Naive thymus-derived CD4-positive, alpha-beta T cell (primary cell): Measurements from ENCODE around the gene OMP. TPM values are rescaled to one million over a fixed set of nuclear protein-coding genes. Genes with fewer than 3 reads are reported as not detected.

Source experiments
- ATAC-seq: fragments of 150-1000 bp; cut with Tn5 transposase; 2 replicates; pipeline ENCODE4 v1.10.0; 2021; ENCODE audit warnings: mild to moderate bottlenecking, moderate library complexity
- CTCF ChIA-PET: fragments of 350-600 bp; sonication (Branson Sonifier 250); formaldehyde crosslinking; loops from one replicate; lab custom pipeline; 2021; ENCODE audit warnings: antibody characterized with exemption; lab: Charles Lee
- POLR2A ChIA-PET: fragments of 350-600 bp; sonication (Branson Sonifier 250); formaldehyde crosslinking; loops from one replicate; lab custom pipeline; 2021; ENCODE audit warnings: antibody characterized with exemption, inconsistent platforms; lab: Charles Lee
- DNase-seq, 9 donors: peaks; one replicate each; pipeline versions ENCODE4 v3.0.0 to v3.0.0-alpha.2; 2020 to 2022; ENCODE audit warnings: mixed read lengths in 1 of 9
- H3K27ac ChIP-seq: one replicate; pipeline ENCODE4 v1.7.0; 2013; ENCODE audit warnings: mild to moderate bottlenecking, low read depth, low read length, moderate library complexity
- H3K27me3 ChIP-seq, 2 donors: one replicate each; pipeline ENCODE4 v1.7.0; 2013; ENCODE audit warnings: low read length in 2 of 2, mild to moderate bottlenecking in 2 of 2, moderate library complexity in 2 of 2; ENCODE audit not compliant: control insufficient read depth in 2 of 2, insufficient read depth in 2 of 2
- H3K36me3 ChIP-seq, 3 experiments: 1 replicate in 2 of 3; 2 replicates in 1 of 3; pipeline ENCODE4 v1.7.0; 2013; ENCODE audit warnings: low read length in 3 of 3, mild to moderate bottlenecking in 3 of 3, moderate library complexity in 1 of 3; ENCODE audit not compliant: insufficient read depth in 3 of 3, control insufficient read depth in 2 of 3
- H3K4me1 ChIP-seq, 2 donors: one replicate each; pipeline ENCODE4 v1.7.0; 2013; ENCODE audit warnings: low read length in 2 of 2, mild to moderate bottlenecking in 2 of 2, moderate library complexity in 1 of 2; ENCODE audit not compliant: control insufficient read depth in 2 of 2, insufficient read depth in 2 of 2
- H3K4me3 ChIP-seq: 2 replicates; pipeline ENCODE4 v1.7.0; 2013; ENCODE audit warnings: mild to moderate bottlenecking, low read length
- H3K9me3 ChIP-seq, 3 experiments: 1 replicate in 2 of 3; 2 replicates in 1 of 3; pipeline ENCODE4 v1.7.0; 2013; ENCODE audit warnings: low read length in 3 of 3; ENCODE audit not compliant: control insufficient read depth in 2 of 3
- H3K27ac Mint-ChIP-seq, 9 donors: one replicate each; pipeline ENCODE4 v1.8.0; 2020 to 2022; ENCODE audit warnings: mixed read lengths in 9 of 9, mild to moderate bottlenecking in 8 of 9, moderate library complexity in 5 of 9, inconsistent platforms in 2 of 9
- H3K27me3 Mint-ChIP-seq, 5 donors: one replicate each; pipeline ENCODE4 v1.8.0; 2021 to 2022; ENCODE audit warnings: mixed read lengths in 5 of 5, mild to moderate bottlenecking in 1 of 5
- H3K36me3 Mint-ChIP-seq, 5 donors: one replicate each; pipeline ENCODE4 v1.8.0; 2020 to 2022; ENCODE audit warnings: mixed read lengths in 5 of 5, mild to moderate bottlenecking in 3 of 5, inconsistent platforms in 1 of 5
- H3K4me1 Mint-ChIP-seq, 7 donors: one replicate each; pipeline ENCODE4 v1.8.0; 2020 to 2022; ENCODE audit warnings: mixed read lengths in 7 of 7, mild to moderate bottlenecking in 3 of 7, inconsistent platforms in 1 of 7
- H3K4me3 Mint-ChIP-seq, 10 donors: one replicate each; pipeline ENCODE4 v1.8.0; 2020 to 2022; ENCODE audit warnings: mild to moderate bottlenecking in 10 of 10, mixed read lengths in 10 of 10, moderate library complexity in 6 of 10, inconsistent platforms in 2 of 10
- H3K9me3 Mint-ChIP-seq, 11 donors: one replicate each; pipeline ENCODE4 v1.8.0; 2020 to 2022; ENCODE audit warnings: mixed read lengths in 11 of 11, mild to moderate bottlenecking in 4 of 11, inconsistent platforms in 1 of 11, moderate library complexity in 1 of 11
- intact Hi-C, 2 donors: fragments of 100-400 bp; cut with micrococcal nuclease; formaldehyde crosslinking; loops; one replicate each; pipeline ENCODE4 v1.15.1; 2023
- polyA plus RNA-seq, 2 donors: library from polyadenylated mRNA; unstranded; fragments of 300-500 nt; fragmentation: Illumina TruSeq; gene quantifications; one replicate each; pipeline ENCODE4 v1.2.3, GENCODE V29; 2021
- total RNA-seq, 6 experiments: library from RNA in 5 of 6; stranded (reverse) in 5 of 6; gene quantifications; 1 replicate in 5 of 6; 2 replicates in 1 of 6; pipeline ENCODE4 v1.2.3 and lab custom pipeline; 2021 to 2026

OMP gene
- total and polyA plus RNA-seq, 7 experiments from 2014 or later = 1.1 TPM; not detected in 6

GRCh38 chr11:77104727-77105126, 2.1 kb downstream of the OMP start:
- H3K4me1 ChIP-seq = no peaks in the 10 kb centered on the region
- Mint-ChIP-seq H3K36me3 (peaks cover 0 to 23% (median 3%) of the 10 kb centered on the region in 5 donors), H3K9me3 (peaks cover 0 to 4% (median 0%) of the 10 kb centered on the region in 11 donors), H3K27me3 (no peaks in the 10 kb centered on the region), H3K27ac (no peak overlapping the region), H3K4me3 (no peak overlapping the region), H3K4me1 (peaks cover 0 to 5% (median 0%) of the 10 kb centered on the region in 7 donors)
- H3K27ac ChIP-seq = no peak overlapping the region
- H3K4me3 ChIP-seq = no peak overlapping the region
- H3K36me3 ChIP-seq = no peaks in the 10 kb centered on the region
- ChIA-PET POLR2A (no interaction called here), CTCF (no interaction called here)
- no peak for DNase-seq
- ATAC-seq = no peak
- H3K9me3 ChIP-seq = no peaks in the 10 kb centered on the region
- no peaks in the 10 kb centered on the region for H3K27me3 ChIP-seq
- intact Hi-C loops = no loop called here

- no peak overlapping the region for H3K27ac Mint-ChIP-seq
- Histone ChIP-seq H3K36me3 (no peaks in the 10 kb centered on the region), H3K27ac (no peak overlapping the region), H3K4me1 (no peaks in the 10 kb centered on the region), H3K4me3 (no peak overlapping the region), H3K9me3 (no peaks in the 10 kb centered on the region), H3K27me3 (no peaks in the 10 kb centered on the region)
- ChIA-PET POLR2A (no interaction called here), CTCF (no interaction called here)
- no peaks in the 10 kb centered on the region for H3K27me3 Mint-ChIP-seq
- intact Hi-C loops = no loop called here
- no peak for DNase-seq
- H3K4me1 Mint-ChIP-seq = peaks cover 0 to 1% (median 0%) of the 10 kb centered on the region in 7 donors
- ATAC-seq = no peak
- H3K9me3 Mint-ChIP-seq = no peaks in the 10 kb centered on the region
- H3K4me3 Mint-ChIP-seq = no peak overlapping the region
- peaks cover 0 to 19% (median 0%) of the 10 kb centered on the region in 5 donors for H3K36me3 Mint-ChIP-seq
Observed at GRCh38 chr11:77106321-77106720, 3.7 kb downstream of the OMP start.

GRCh38 chr11:77106759-77107158, 4.1 kb downstream of the OMP start:
- no peak for DNase-seq
- no peaks in the 10 kb centered on the region for H3K4me1 ChIP-seq
- Mint-ChIP-seq H3K4me1 (peaks cover 0 to 1% (median 0%) of the 10 kb centered on the region in 7 donors), H3K9me3 (no peaks in the 10 kb centered on the region), H3K4me3 (no peak overlapping the region), H3K27ac (no peak overlapping the region), H3K36me3 (peaks cover 0 to 19% (median 0%) of the 10 kb centered on the region in 5 donors), H3K27me3 (no peaks in the 10 kb centered on the region)
- H3K9me3 ChIP-seq = no peaks in the 10 kb centered on the region
- H3K4me3 ChIP-seq = no peak overlapping the region
- no peaks in the 10 kb centered on the region for H3K36me3 ChIP-seq
- intact Hi-C loops = no loop called here
- ChIA-PET POLR2A (no interaction called here), CTCF (interaction anchor here (0.9 kb wide), 1 partner anchor 62 kb away, joined by 3 read pairs; no protein-coding TSS in a partner anchor)
- ATAC-seq = no peak
- H3K27me3 ChIP-seq = no peaks in the 10 kb centered on the region
- no peak overlapping the region for H3K27ac ChIP-seq

GRCh38 chr11:77107950-77108349, 5.3 kb downstream of the OMP start:
- Mint-ChIP-seq H3K27ac (no peak overlapping the region), H3K27me3 (no peaks in the 10 kb centered on the region), H3K4me3 (no peak overlapping the region), H3K9me3 (no peaks in the 10 kb centered on the region), H3K36me3 (peaks cover 0 to 10% (median 0%) of the 10 kb centered on the region in 5 donors), H3K4me1 (peaks cover 0 to 1% (median 0%) of the 10 kb centered on the region in 7 donors)
- Histone ChIP-seq H3K4me1 (no peaks in the 10 kb centered on the region), H3K27me3 (no peaks in the 10 kb centered on the region), H3K36me3 (no peaks in the 10 kb centered on the region), H3K4me3 (no peak overlapping the region), H3K27ac (no peak overlapping the region), H3K9me3 (no peaks in the 10 kb centered on the region)
- POLR2A ChIA-PET = no interaction called here
- CTCF ChIA-PET = no interaction called here
- intact Hi-C loops = no loop called here
- DNase-seq (no peak), ATAC-seq (no peak)

- H3K9me3 Mint-ChIP-seq = no peaks in the 10 kb centered on the region
- ATAC-seq (no peak), DNase-seq (no peak)
- H3K36me3 Mint-ChIP-seq = peaks cover 0 to 6% (median 0%) of the 10 kb centered on the region in 5 donors
- H3K4me3 Mint-ChIP-seq = no peak overlapping the region
- H3K27me3 Mint-ChIP-seq = no peaks in the 10 kb centered on the region
- intact Hi-C loops = no loop called here
- no peak overlapping the region for H3K27ac Mint-ChIP-seq
- Histone ChIP-seq H3K4me1 (no peaks in the 10 kb centered on the region), H3K36me3 (no peaks in the 10 kb centered on the region), H3K27ac (no peak overlapping the region), H3K4me3 (no peak overlapping the region), H3K9me3 (no peaks in the 10 kb centered on the region), H3K27me3 (no peaks in the 10 kb centered on the region)
- peaks cover 0 to 2% (median 0%) of the 10 kb centered on the region in 7 donors for H3K4me1 Mint-ChIP-seq
- CTCF ChIA-PET = no interaction called here
- POLR2A ChIA-PET = no interaction called here
Observed at GRCh38 chr11:77108436-77108835, 5.8 kb downstream of the OMP start.

- Histone ChIP-seq H3K27me3 (no peaks in the 10 kb centered on the region), H3K4me3 (no peak overlapping the region), H3K36me3 (no peaks in the 10 kb centered on the region), H3K27ac (no peak overlapping the region), H3K9me3 (no peaks in the 10 kb centered on the region), H3K4me1 (no peaks in the 10 kb centered on the region)
- Mint-ChIP-seq H3K27ac (no peak overlapping the region), H3K36me3 (no peaks in the 10 kb centered on the region), H3K4me1 (peaks cover 0 to 3% (median 0%) of the 10 kb centered on the region in 7 donors), H3K4me3 (no peak overlapping the region), H3K9me3 (no peaks in the 10 kb centered on the region), H3K27me3 (no peaks in the 10 kb centered on the region)
- intact Hi-C loops = no loop called here
- CTCF ChIA-PET = interaction anchor here (0.8 kb wide), 1 partner anchor 17 kb away, joined by 3 read pairs; no protein-coding TSS in a partner anchor
- no peak for DNase-seq
- no peak for ATAC-seq
- POLR2A ChIA-PET = no interaction called here
Observed at GRCh38 chr11:77109236-77110019, 6.8 kb downstream of the OMP start.

- ChIA-PET POLR2A (no interaction called here), CTCF (interaction anchor here (1.7 kb wide), 1 partner anchor 19 kb away, joined by 4 read pairs; no protein-coding TSS in a partner anchor)
- no peaks in the 10 kb centered on the region for H3K9me3 ChIP-seq
Observed at GRCh38 chr11:77110836-77111235, 8.2 kb downstream of the OMP start.

More at GRCh38 chr11:77110836-77111235, 8.2 kb downstream of the OMP start:
- Histone ChIP-seq H3K36me3 (no peaks in the 10 kb centered on the region), H3K27me3 (no peaks in the 10 kb centered on the region), H3K4me3 (no peak overlapping the region), H3K4me1 (no peaks in the 10 kb centered on the region), H3K27ac (no peak overlapping the region)
- ATAC-seq (no peak), DNase-seq (no peak)
- intact Hi-C loops = no loop called here
- Mint-ChIP-seq H3K4me3 (no peak overlapping the region), H3K27me3 (no peaks in the 10 kb centered on the region), H3K4me1 (peaks cover 0 to 3% (median 0%) of the 10 kb centered on the region in 7 donors), H3K27ac (no peak overlapping the region), H3K36me3 (no peaks in the 10 kb centered on the region), H3K9me3 (no peaks in the 10 kb centered on the region)
